22Rv1 (cell line): ENCODE results near the gene NOTCH1.

Source experiments
- H3K27ac ChIP-seq: fragments of 450-650 bp; 2 replicates; pipeline ENCODE4 v1.5.1; 2017
- CTCF ChIP-seq: fragments of 450-650 bp; IDR thresholded peaks from 2 replicates; pipeline ENCODE4 v1.5.1; 2017; ENCODE audit warnings: mild to moderate bottlenecking
- ZFX ChIP-seq: fragments of 450-650 bp; IDR thresholded peaks from 2 replicates; pipeline ENCODE4 v1.6.1; 2017; ENCODE audit warnings: antibody characterized with exemption, borderline replicate concordance

Gene NOTCH1

GRCh38 chr9:136570191-136570845 is 24.5 kb upstream of the NOTCH1 start:
- H3K27ac ChIP-seq: no peak overlapping the region
- TF ChIP-seq ZFX (no peak), CTCF (no peak)

- no peak for TF ChIP-seq ZFX
- TF ChIP-seq CTCF: no peak
- H3K27ac ChIP-seq: no peak overlapping the region
Measured at GRCh38 chr9:136569526-136570148, 23.8 kb upstream of the NOTCH1 start.

GRCh38 chr9:136568288-136569081 is 22.6 kb upstream of the NOTCH1 start:
- TF ChIP-seq ZFX: no peak
- no peak for TF ChIP-seq CTCF
- H3K27ac ChIP-seq: no peak overlapping the region

- TF ChIP-seq CTCF: no peak
- no peak for TF ChIP-seq ZFX
- no peak overlapping the region for H3K27ac ChIP-seq
Measured at GRCh38 chr9:136567651-136568287, 21.9 kb upstream of the NOTCH1 start.

GRCh38 chr9:136566901-136567300 is 21.1 kb upstream of the NOTCH1 start:
- H3K27ac ChIP-seq: no peak overlapping the region
- TF ChIP-seq CTCF (no peak), ZFX (no peak)

- no peak for TF ChIP-seq ZFX
- no peak for TF ChIP-seq CTCF
- no peak overlapping the region for H3K27ac ChIP-seq
Measured at GRCh38 chr9:136566553-136566895, 20.7 kb upstream of the NOTCH1 start.
